A673 (cell line): Measurements from ENCODE around the gene CRACDL. TPM values are rescaled to one million over a fixed set of nuclear protein-coding genes. Genes with fewer than 3 reads are reported as not detected.
"Not testable (repeated sequence)": the region's sequence is repeated elsewhere in the genome, so short reads cannot be mapped to it uniquely, and the experiment has no call there.

ENCODE experiments used
- BruUV-seq: library from RNA; stranded (reverse); fragments of 400-500 nt; replicated peaks from 2 replicates; lab custom pipeline; 2021; lab: Mats Ljungman, UMichigan
- CTCF ChIA-PET: fragments of 300-600 bp; sonication (Branson Sonifier 250); formaldehyde crosslinking; loops from one replicate; lab custom pipeline; 2022; ENCODE audit warnings: antibody characterized with exemption; lab: Charles Lee
- POLR2A ChIA-PET: fragments of 300-600 bp; sonication (Branson Sonifier 250); formaldehyde crosslinking; loops from one replicate; lab custom pipeline; 2022; ENCODE audit warnings: antibody characterized with exemption; ENCODE audit not compliant: low non-redundant PET; lab: Charles Lee
- DNase-seq: peaks from one replicate; pipeline ENCODE4 v3.0.0-alpha.2; 2015; ENCODE audit warnings: low spot score
- H3K27ac ChIP-seq: fragments of 200-600 bp; sonication (generic); 2 replicates; pipeline ENCODE4 v1.5.1; 2016; ENCODE audit warnings: mixed run types, low read depth, mild to moderate bottlenecking, mixed read lengths, antibody characterized with exemption, low read length; ENCODE audit not compliant: poor library complexity, severe bottlenecking
- H3K27me3 ChIP-seq: fragments of 200-600 bp; sonication (generic); replicated peaks from 2 replicates; pipeline ENCODE4 v1.6.1; 2017; ENCODE audit warnings: mixed run types, low read depth, mild to moderate bottlenecking, mixed read lengths, antibody characterized with exemption, low read length; ENCODE audit not compliant: insufficient read depth, poor library complexity
- H3K36me3 ChIP-seq: fragments of 200-600 bp; sonication (generic); 2 replicates; pipeline ENCODE4 v1.6.1; 2016; ENCODE audit warnings: mixed run types, mild to moderate bottlenecking, mixed read lengths, antibody characterized with exemption, low read length; ENCODE audit not compliant: insufficient read depth, poor library complexity, severe bottlenecking
- H3K4me1 ChIP-seq: fragments of 200-600 bp; sonication (generic); 2 replicates; pipeline ENCODE4 v1.6.1; 2017; ENCODE audit warnings: mixed run types, mild to moderate bottlenecking, mixed read lengths, antibody characterized with exemption, low read length; ENCODE audit not compliant: insufficient read depth, poor library complexity, severe bottlenecking
- H3K4me3 ChIP-seq: fragments of 200-600 bp; sonication (generic); 2 replicates; pipeline ENCODE4 v1.5.1; 2016; ENCODE audit warnings: low read depth, mixed run types, mild to moderate bottlenecking, mixed read lengths, low read length; ENCODE audit not compliant: poor library complexity, severe bottlenecking
- H3K9me3 ChIP-seq: fragments of 200-600 bp; sonication (generic); 2 replicates; pipeline ENCODE4 v1.6.1; 2016; ENCODE audit warnings: mixed run types, low read depth, mild to moderate bottlenecking, mixed read lengths, antibody characterized with exemption, low read length; ENCODE audit not compliant: poor library complexity, severe bottlenecking
- EZH2 ChIP-seq: fragments of 200-600 bp; sonication (generic); IDR thresholded peaks from 2 replicates; pipeline ENCODE4 v1.6.1; 2017; ENCODE audit warnings: borderline replicate concordance, low read depth, mild to moderate bottlenecking, mixed read lengths, antibody characterized with exemption, low read length; ENCODE audit not compliant: poor library complexity, severe bottlenecking
- intact Hi-C: fragments of 100-400 bp; cut with micrococcal nuclease; formaldehyde crosslinking; loops from one replicate; pipeline ENCODE4 v1.10.0; 2022; ENCODE audit not compliant: unreplicated experiment
- total RNA-seq: library from RNA; stranded (reverse); gene quantifications from 2 replicates; pipeline ENCODE4 v1.2.3, GENCODE V29; 2021
- TF ChIP-seq, protein P1 (sequence below): fragments of 300-800, 200-600 bp; sonication (generic); conservative IDR thresholded peaks from 2 replicates; pipeline ENCODE4 v1.5.1; 2017; ENCODE audit warnings: low read depth, mild to moderate bottlenecking, antibody characterized with exemption, low read length, moderate library complexity, mixed read lengths

The CRACDL gene
- total RNA-seq, 1 experiment from 2014 or later, result not detected

DNA sequence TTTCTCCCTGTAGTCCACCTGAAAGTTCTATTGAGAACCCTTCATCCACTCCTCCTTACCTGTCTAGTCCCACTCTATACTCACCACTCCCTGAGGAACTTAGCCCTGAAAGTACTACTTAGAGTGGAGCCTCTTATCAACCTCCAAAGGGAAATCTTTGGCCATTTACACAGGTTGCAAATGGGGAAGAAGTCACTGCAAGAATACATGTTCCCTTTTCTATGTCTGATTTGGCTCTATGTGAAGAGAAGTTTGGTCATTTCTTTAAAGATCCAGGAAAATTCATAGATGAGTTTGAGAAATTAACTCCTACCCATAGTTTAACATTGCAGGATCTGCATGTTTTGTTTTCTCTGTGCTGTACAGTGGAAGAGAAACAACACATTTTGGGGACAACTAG is 182.2 kb downstream of the CRACDL start:
- H3K27ac ChIP-seq, result no peak overlapping the region
- TF ChIP-seq, protein P1, sequence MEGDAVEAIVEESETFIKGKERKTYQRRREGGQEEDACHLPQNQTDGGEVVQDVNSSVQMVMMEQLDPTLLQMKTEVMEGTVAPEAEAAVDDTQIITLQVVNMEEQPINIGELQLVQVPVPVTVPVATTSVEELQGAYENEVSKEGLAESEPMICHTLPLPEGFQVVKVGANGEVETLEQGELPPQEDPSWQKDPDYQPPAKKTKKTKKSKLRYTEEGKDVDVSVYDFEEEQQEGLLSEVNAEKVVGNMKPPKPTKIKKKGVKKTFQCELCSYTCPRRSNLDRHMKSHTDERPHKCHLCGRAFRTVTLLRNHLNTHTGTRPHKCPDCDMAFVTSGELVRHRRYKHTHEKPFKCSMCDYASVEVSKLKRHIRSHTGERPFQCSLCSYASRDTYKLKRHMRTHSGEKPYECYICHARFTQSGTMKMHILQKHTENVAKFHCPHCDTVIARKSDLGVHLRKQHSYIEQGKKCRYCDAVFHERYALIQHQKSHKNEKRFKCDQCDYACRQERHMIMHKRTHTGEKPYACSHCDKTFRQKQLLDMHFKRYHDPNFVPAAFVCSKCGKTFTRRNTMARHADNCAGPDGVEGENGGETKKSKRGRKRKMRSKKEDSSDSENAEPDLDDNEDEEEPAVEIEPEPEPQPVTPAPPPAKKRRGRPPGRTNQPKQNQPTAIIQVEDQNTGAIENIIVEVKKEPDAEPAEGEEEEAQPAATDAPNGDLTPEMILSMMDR, result no peak
- TF ChIP-seq EZH2, result no peak
- no peaks in the 10 kb centered on the region for H3K4me1 ChIP-seq
- intact Hi-C loops, result no loop called here
- peaks cover 16% of the 10 kb centered on the region for H3K27me3 ChIP-seq
- no peak for DNase-seq
- H3K4me3 ChIP-seq, result no peak overlapping the region
- H3K9me3 ChIP-seq, result no peaks in the 10 kb centered on the region
- POLR2A ChIA-PET, result no interaction called here
- CTCF ChIA-PET, result no interaction called here
- BruUV-seq, result no TSS peak
- H3K36me3 ChIP-seq, result no peaks in the 10 kb centered on the region

DNA sequence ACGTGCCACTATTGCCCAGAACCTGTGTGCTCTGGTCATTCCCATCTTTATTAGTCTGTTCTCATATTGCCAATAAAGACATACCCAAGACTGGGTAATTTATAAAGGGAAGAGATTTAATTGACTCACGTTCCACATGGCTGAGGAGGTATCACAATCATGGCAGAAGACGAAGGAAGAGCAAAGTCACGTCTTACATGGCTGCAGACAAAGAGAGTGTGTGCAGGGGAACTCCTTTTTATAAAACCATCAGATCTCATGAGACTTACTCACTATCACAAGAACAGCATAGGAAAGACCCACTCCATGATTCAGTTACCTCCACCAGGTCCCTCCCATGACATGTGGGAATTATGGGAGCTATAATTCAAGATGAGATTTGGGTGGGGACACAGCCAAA is 183.3 kb downstream of the CRACDL start:
- intact Hi-C loops, POLR2A ChIA-PET, BruUV-seq, H3K4me3 ChIP-seq, H3K27ac ChIP-seq, H3K36me3 ChIP-seq, H3K4me1 ChIP-seq, H3K9me3 ChIP-seq, CTCF ChIA-PET, DNase-seq: not testable (repeated sequence)
- peaks cover 13% of the 10 kb centered on the region for H3K27me3 ChIP-seq

DNA sequence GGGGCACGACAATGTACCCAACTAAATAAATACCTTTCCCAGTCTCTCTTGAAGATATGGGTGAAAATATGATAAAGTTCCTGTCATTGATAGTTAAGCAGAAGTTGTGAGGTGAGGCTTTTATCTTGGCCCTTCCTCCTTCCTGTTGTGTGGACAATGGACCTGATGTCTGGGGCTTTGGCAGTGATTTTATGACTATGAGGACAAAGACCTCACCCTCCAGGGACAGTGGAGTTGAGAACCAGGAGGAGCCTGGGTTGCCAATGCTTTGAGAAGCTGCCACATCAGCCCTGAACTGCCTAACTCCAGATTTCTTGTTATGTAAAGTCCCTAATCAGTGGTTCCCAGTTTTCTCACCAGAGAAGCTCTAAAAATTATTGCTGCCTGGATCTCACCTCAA is 184.3 kb downstream of the CRACDL start:
- TF ChIP-seq, protein P1, result no peak
- no peak for TF ChIP-seq EZH2
- Histone ChIP-seq H3K9me3 (no peaks in the 10 kb centered on the region), H3K27ac (no peak overlapping the region), H3K27me3 (peaks cover 3% of the 10 kb centered on the region), H3K36me3 (no peaks in the 10 kb centered on the region), H3K4me3 (no peak overlapping the region), H3K4me1 (no peaks in the 10 kb centered on the region)
- DNase-seq, result no peak
- BruUV-seq, result no TSS peak
- intact Hi-C loops, result no loop called here
- POLR2A ChIA-PET, result no interaction called here
- CTCF ChIA-PET, result no interaction called here

DNA sequence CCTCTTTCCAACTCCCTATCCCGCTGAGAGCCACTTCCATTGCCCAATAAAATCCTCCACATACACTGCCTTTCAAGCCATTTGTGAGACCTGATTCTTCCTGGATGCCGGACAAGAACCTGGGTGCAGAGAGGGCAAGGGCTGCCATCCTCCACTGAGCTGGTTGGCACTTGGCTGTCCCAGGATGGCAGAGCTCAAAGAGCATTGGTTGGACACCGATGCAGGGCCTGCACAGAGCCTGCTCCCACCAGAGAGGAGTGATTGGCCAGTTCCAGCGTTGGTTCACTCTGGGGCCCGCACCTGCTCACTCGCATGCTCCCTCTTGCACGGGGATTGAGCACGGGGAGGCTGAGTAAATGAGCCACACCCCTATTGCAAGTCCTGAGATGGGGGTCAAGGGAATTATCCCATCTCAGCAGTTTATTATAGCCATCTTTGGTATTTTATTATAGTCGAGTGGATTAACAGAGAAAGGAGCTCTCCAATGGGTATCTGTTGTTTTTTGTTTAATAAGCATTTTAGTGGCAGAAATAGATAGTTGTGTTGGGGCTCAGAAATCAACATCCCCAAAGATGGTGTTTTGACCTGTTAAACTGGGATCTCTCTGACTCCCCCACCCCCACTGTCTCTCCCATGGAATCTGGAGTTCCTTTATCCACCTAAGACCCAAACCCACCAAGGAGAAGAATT is 185.3 kb downstream of the CRACDL start:
- ChIA-PET POLR2A (no interaction called here), CTCF (no interaction called here)
- intact Hi-C loops, result no loop called here

More for the DNA sequence above, 185.3 kb downstream of the CRACDL start:
- no peak overlapping the region for H3K4me3 ChIP-seq
- H3K36me3 ChIP-seq, result no peaks in the 10 kb centered on the region
- no peaks in the 10 kb centered on the region for H3K27me3 ChIP-seq
- DNase-seq, result no peak
- H3K27ac ChIP-seq, result no peak overlapping the region
- no peaks in the 10 kb centered on the region for H3K4me1 ChIP-seq
- TF ChIP-seq, protein P1, result no peak
- no peak for TF ChIP-seq EZH2
- BruUV-seq, result no TSS peak
- H3K9me3 ChIP-seq, result no peaks in the 10 kb centered on the region
